Trophoblast cell (in vitro differentiated cells and primary cell): ENCODE data around the gene DBR1.

Experiments
- DNase-seq, 2 donors: peaks; one replicate each; pipeline ENCODE4 v3.0.0-alpha.2; 2016
- H2AFZ ChIP-seq: 2 replicates; pipeline ENCODE4 v1.6.1; 2013; ENCODE audit warnings: low read length, moderate library complexity, mild to moderate bottlenecking; ENCODE audit not compliant: insufficient read depth, poor library complexity
- H2AK5ac ChIP-seq: 2 replicates; pipeline ENCODE4 v1.6.1; 2013; ENCODE audit warnings: mild to moderate bottlenecking, low read length
- H2BK120ac ChIP-seq: 2 replicates; pipeline ENCODE4 v1.6.1; 2013; ENCODE audit warnings: low read length, mild to moderate bottlenecking, moderate library complexity; ENCODE audit not compliant: insufficient read depth, poor library complexity
- H2BK12ac ChIP-seq: 2 replicates; pipeline ENCODE4 v1.6.1; 2013; ENCODE audit warnings: mild to moderate bottlenecking, low read length, moderate library complexity
- H2BK5ac ChIP-seq: 2 replicates; pipeline ENCODE4 v1.6.1; 2013; ENCODE audit warnings: low read length, low read depth, moderate library complexity, mild to moderate bottlenecking; ENCODE audit not compliant: poor library complexity
- H3K14ac ChIP-seq: 2 replicates; pipeline ENCODE4 v1.6.1; 2013; ENCODE audit warnings: mild to moderate bottlenecking, low read length
- H3K18ac ChIP-seq: 2 replicates; pipeline ENCODE4 v1.6.1; 2013; ENCODE audit warnings: mild to moderate bottlenecking, low read length
- H3K23ac ChIP-seq: 2 replicates; pipeline ENCODE4 v1.6.1; 2013; ENCODE audit warnings: low read length
- H3K27ac ChIP-seq: 2 replicates; pipeline ENCODE4 v1.5.1; 2013; ENCODE audit warnings: low read depth, mild to moderate bottlenecking, inconsistent platforms, low read length, moderate library complexity
- H3K27me3 ChIP-seq: 2 replicates; pipeline ENCODE4 v1.6.1; 2013; ENCODE audit warnings: inconsistent platforms, mild to moderate bottlenecking, low read length, moderate library complexity; ENCODE audit not compliant: insufficient read depth
- H3K36me3 ChIP-seq, 2 experiments: 1 replicate in 1 of 2; 2 replicates in 1 of 2; pipeline ENCODE4 v1.6.1; 2013; ENCODE audit warnings: low read length in 2 of 2, mild to moderate bottlenecking in 2 of 2, moderate library complexity in 1 of 2; ENCODE audit not compliant: insufficient read depth in 2 of 2, control insufficient read depth in 1 of 2
- H3K4ac ChIP-seq: 2 replicates; pipeline ENCODE4 v1.6.1; 2013; ENCODE audit warnings: low read depth, mild to moderate bottlenecking, low read length, moderate library complexity
- H3K4me1 ChIP-seq, 2 experiments: 1 replicate in 1 of 2; 2 replicates in 1 of 2; pipeline ENCODE4 v1.6.1; 2013; ENCODE audit warnings: low read length in 2 of 2, mild to moderate bottlenecking in 2 of 2, moderate library complexity in 1 of 2; ENCODE audit not compliant: insufficient read depth in 2 of 2, control insufficient read depth in 1 of 2
- H3K4me2 ChIP-seq: 2 replicates; pipeline ENCODE4 v1.6.1; 2013; ENCODE audit warnings: inconsistent platforms, mild to moderate bottlenecking, low read length, moderate library complexity
- H3K4me3 ChIP-seq: 2 replicates; pipeline ENCODE4 v1.5.1; 2013; ENCODE audit warnings: mild to moderate bottlenecking, low read depth, low read length, inconsistent platforms
- H3K79me1 ChIP-seq: one replicate; pipeline ENCODE4 v1.6.1; 2013; ENCODE audit warnings: low read length
- H3K79me2 ChIP-seq: 2 replicates; pipeline ENCODE4 v1.6.1; 2013; ENCODE audit warnings: low read length, mild to moderate bottlenecking; ENCODE audit not compliant: control insufficient read depth, insufficient read depth, poor library complexity
- H3K9ac ChIP-seq: 2 replicates; pipeline ENCODE4 v1.6.1; 2013; ENCODE audit warnings: mild to moderate bottlenecking, low read length
- H3K9me3 ChIP-seq: 2 replicates; pipeline ENCODE4 v1.6.1; 2013; ENCODE audit warnings: low read depth, mild to moderate bottlenecking, control low read depth, inconsistent platforms, low read length; ENCODE audit not compliant: insufficient read depth
- H4K12ac ChIP-seq: 2 replicates; pipeline ENCODE4 v1.6.1; 2013; ENCODE audit warnings: low read depth, mild to moderate bottlenecking, low read length, moderate library complexity
- H4K8ac ChIP-seq: 2 replicates; pipeline ENCODE4 v1.6.1; 2013; ENCODE audit warnings: low read depth, mild to moderate bottlenecking, low read length, moderate library complexity
- H4K91ac ChIP-seq: one replicate; pipeline ENCODE4 v1.6.1; 2013; ENCODE audit warnings: low read depth, mild to moderate bottlenecking, low read length, moderate library complexity
- WGBS: extraction: QIAGEN DNeasy Blood & Tissue Kit; methylation state at CpG from one replicate; pipeline ENCODE4 v1.1.7; 2013; ENCODE audit warnings: missing lambda C conversion rate; ENCODE audit not compliant: insufficient read length, insufficient coverage; ENCODE audit errors: extremely low coverage; 5-methylcytosine and 5-hydroxymethylcytosine counted together

The DBR1 gene

DNA sequence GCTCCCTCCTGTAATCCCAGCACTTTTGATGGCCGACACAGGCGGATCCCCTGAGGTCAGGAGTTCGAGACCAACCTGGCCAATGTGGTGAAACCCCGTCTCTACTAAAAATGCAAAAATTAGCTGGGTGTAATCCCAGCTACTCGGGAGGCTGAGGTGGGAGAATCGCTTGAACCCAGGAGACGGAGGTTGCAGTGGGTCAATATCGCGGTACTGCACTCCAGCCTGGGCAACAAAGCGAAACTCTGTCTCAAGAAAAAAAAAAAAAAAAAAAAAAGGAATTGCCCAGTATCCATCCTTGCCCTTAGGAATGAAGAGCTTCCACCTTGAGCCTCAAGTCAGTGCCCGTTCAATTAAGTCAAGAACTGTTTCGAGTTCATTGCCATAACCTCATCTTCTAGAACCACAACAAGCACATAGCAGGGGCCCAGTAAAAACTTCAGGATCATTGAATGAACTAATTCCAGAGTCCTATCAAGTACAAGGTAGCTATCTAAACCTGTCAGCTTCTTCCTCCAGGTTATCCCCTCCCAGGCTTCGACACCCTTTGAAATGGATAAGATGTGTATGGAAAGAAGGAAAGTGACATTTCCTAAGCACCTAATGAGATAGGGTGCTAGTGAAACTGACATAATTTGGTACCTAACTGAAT is 826 bp downstream of the DBR1 start:
- Histone ChIP-seq H3K4me2 (peak overlapping the region; percentile 74), H3K9me3 (no peaks in the 10 kb centered on the region), H4K8ac (no peak overlapping the region), H4K12ac (no peak overlapping the region), H3K79me1 (peaks cover 5% of the 10 kb centered on the region), H2BK12ac (no peak overlapping the region), H4K91ac (no peak overlapping the region), H3K27ac (no peak overlapping the region), H3K23ac (no peak overlapping the region), H2AK5ac (no peak overlapping the region), H2AFZ (no peak overlapping the region), H3K79me2 (peaks cover 4% of the 10 kb centered on the region), H3K27me3 (no peaks in the 10 kb centered on the region), H3K14ac (peak overlapping the region; percentile 99), H2BK5ac (no peak overlapping the region), H3K4ac (peak overlapping the region; percentile 56), H2BK120ac (peak overlapping the region; percentile 18), H3K4me3 (peak overlapping the region; percentile 82), H3K9ac (no peak overlapping the region), H3K4me1 (peaks cover 0 to 3% of the 10 kb centered on the region in 2 experiments), H3K18ac (no peak overlapping the region), H3K36me3 (peaks cover 8% of the 10 kb centered on the region in 2 experiments)
- DNase-seq: peak in 1 of 2 donors; percentile 21
- no CpG with 5 or more reads among the region's 13 CpGs for WGBS

DNA sequence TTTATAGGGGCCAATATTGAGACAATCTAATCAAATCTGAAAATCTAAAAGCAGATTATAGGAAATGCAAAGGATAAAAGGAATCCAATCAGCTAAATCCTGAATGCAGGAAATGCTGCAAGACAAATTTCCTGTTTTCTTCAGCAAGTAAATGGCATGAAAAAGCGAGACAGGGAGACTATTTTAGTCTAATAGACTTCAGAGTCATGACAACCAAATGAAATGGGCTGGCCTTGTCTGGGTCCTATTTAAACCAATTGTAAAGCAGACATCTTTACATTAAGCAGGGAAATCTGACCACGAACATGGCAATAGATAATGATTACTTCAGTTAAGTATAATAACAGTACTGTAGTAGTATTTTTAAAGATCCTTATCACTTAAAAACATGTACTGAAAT is 2.1 kb downstream of the DBR1 start:
- Histone ChIP-seq H4K12ac (no peak overlapping the region), H3K18ac (no peak overlapping the region), H3K27me3 (no peaks in the 10 kb centered on the region), H4K8ac (no peak overlapping the region), H2BK120ac (no peak overlapping the region), H2BK5ac (no peak overlapping the region), H4K91ac (no peak overlapping the region), H2AK5ac (no peak overlapping the region), H3K9ac (no peak overlapping the region), H3K4me2 (no peak overlapping the region), H3K4ac (no peak overlapping the region), H3K14ac (no peak overlapping the region), H3K27ac (no peak overlapping the region), H3K79me2 (peaks cover 4% of the 10 kb centered on the region), H2AFZ (no peak overlapping the region), H3K79me1 (peaks cover 5% of the 10 kb centered on the region), H2BK12ac (no peak overlapping the region), H3K36me3 (peaks cover 12 to 16% of the 10 kb centered on the region in 2 experiments), H3K4me1 (peaks cover 0 to 3% of the 10 kb centered on the region in 2 experiments), H3K23ac (no peak overlapping the region), H3K9me3 (no peaks in the 10 kb centered on the region), H3K4me3 (no peak overlapping the region)
- no CpG with 5 or more reads among the region's 2 CpGs for WGBS
- DNase-seq: no peak

DNA sequence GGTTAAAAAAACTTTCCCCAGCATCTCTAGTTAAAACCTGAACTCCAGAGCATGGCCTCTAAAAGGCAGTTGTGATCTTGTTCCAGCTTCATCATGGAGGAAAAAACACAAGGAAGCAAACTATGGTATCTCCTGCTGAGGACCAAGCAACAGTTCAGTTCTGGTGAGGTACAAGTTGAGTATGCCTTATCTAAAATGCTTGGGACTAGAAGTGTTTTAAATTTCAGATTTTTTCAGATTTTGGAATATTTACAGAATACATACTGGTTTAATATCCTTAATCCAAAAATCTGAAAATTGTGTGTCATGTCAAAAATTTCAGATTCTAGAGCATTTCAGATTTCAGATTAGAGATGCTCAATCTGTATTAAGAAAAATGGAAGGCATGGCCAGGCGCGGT is 9.7 kb downstream of the DBR1 start:
- Histone ChIP-seq H2BK12ac (no peak overlapping the region), H2AK5ac (no peak overlapping the region)
- WGBS: no CpG with 5 or more reads among the region's 2 CpGs

DNA sequence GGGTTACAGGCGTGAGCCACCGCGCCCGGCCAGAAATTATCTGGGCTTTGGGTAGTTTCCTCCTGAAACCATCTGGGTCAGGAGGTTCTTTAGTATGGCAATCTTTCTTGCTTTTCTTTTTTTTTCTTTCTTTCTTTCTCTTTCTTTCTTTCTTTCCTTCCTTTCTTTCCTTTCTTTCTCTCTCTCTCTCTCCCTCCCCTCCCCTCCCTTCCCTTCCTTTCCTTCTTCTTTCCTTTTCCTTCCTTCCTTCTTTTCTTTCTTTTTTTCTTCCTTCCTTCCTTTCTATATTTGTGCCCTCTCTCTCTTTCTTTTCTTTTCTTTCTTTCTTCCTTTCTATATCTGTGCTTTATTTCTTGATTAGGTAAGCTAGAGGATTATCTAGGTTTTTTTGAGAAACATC is 17.0 kb downstream of the DBR1 start:
- H2AK5ac ChIP-seq: no peak overlapping the region

More for the DNA sequence above, 9.7 kb downstream of the DBR1 start:
- Histone ChIP-seq H4K12ac (no peak overlapping the region), H2BK120ac (no peak overlapping the region), H3K27ac (no peak overlapping the region), H2BK5ac (no peak overlapping the region), H3K23ac (no peak overlapping the region), H3K9ac (no peak overlapping the region), H3K18ac (no peak overlapping the region), H3K79me1 (no peaks in the 10 kb centered on the region), H3K4me1 (no peaks in the 10 kb centered on the region), H4K8ac (no peak overlapping the region), H3K27me3 (no peaks in the 10 kb centered on the region), H4K91ac (no peak overlapping the region), H3K36me3 (peaks cover 23 to 24% of the 10 kb centered on the region in 2 experiments), H3K79me2 (no peaks in the 10 kb centered on the region), H3K9me3 (no peaks in the 10 kb centered on the region), H3K4ac (no peak overlapping the region), H3K14ac (no peak overlapping the region), H2AFZ (no peak overlapping the region), H3K4me2 (no peak overlapping the region), H3K4me3 (no peak overlapping the region)
- DNase-seq: peak; percentile 27 to 90

More for the DNA sequence above, 17.0 kb downstream of the DBR1 start:
- Histone ChIP-seq H3K4me1 (no peaks in the 10 kb centered on the region), H3K9me3 (no peaks in the 10 kb centered on the region), H2BK12ac (no peak overlapping the region), H3K4ac (no peak overlapping the region), H4K8ac (no peak overlapping the region), H2AFZ (no peak overlapping the region), H3K4me2 (no peak overlapping the region), H4K91ac (no peak overlapping the region), H3K36me3 (peaks cover 2 to 6% of the 10 kb centered on the region in 2 experiments), H3K14ac (no peak overlapping the region), H3K9ac (no peak overlapping the region), H4K12ac (no peak overlapping the region), H3K4me3 (no peak overlapping the region), H3K18ac (no peak overlapping the region), H3K79me2 (no peaks in the 10 kb centered on the region), H2BK120ac (no peak overlapping the region), H3K27me3 (no peaks in the 10 kb centered on the region), H3K79me1 (no peaks in the 10 kb centered on the region), H3K23ac (no peak overlapping the region), H3K27ac (no peak overlapping the region), H2BK5ac (no peak overlapping the region)
- no CpG with 5 or more reads among the region's 4 CpGs for WGBS
- DNase-seq: no peak
